K562 (cell line): ENCODE data around the gene PLCB4. TPM values are rescaled to one million over a fixed set of nuclear protein-coding genes. Genes with fewer than 3 reads are reported as not detected.

Experiments used
- ATAC-seq: fragments of 200-7000 bp; cut with Tn5 transposase; 3 replicates; pipeline ENCODE4 v1.9.1; 2020; ENCODE audit warnings: moderate library complexity
- BruUV-seq: library from RNA; stranded (reverse); fragments of 400-500 nt; replicated peaks from 2 replicates; lab custom pipeline; 2021; lab: Mats Ljungman, UMichigan
- CTCF ChIA-PET: fragments of 300-600 bp; formaldehyde crosslinking; extraction: SDS; loops from one replicate; lab custom pipeline; 2021; ENCODE audit warnings: low intra/inter-chr PET ratio; lab: Yijun Ruan, JAX
- POLR2A ChIA-PET: fragments of 300-600, 350-650 bp; sonication (Branson Sonifier 250); formaldehyde crosslinking; extraction: SDS; loops from one replicate; lab custom pipeline; 2021; ENCODE audit warnings: antibody characterized with exemption, inconsistent platforms; lab: Yijun Ruan, JAX
- DNase-seq, 4 experiments: peaks; one replicate each; pipeline versions ENCODE4 v3.0.0 to v3.0.0-alpha.2; 2011 to 2018; ENCODE audit warnings: low spot score in 3 of 4, mixed read lengths in 3 of 4; ENCODE audit errors: extremely low read depth in 1 of 4
- FAIRE-seq: peaks from 2 replicates; lab custom pipeline; 2011; peaks lifted over from hg19 to GRCh38; lab: Jason Lieb, UNC
- H2AFZ ChIP-seq: 2 replicates; pipeline ENCODE4 v1.6.0; 2011; ENCODE audit warnings: low read depth, low read length, control low read depth, inconsistent platforms
- H3K27ac ChIP-seq: fragments of 200-600 bp; 3 replicates; pipeline ENCODE4 v1.8.0; 2011; ENCODE audit warnings: low read depth, mild to moderate bottlenecking, control low read depth, inconsistent platforms, low read length, moderate library complexity, mixed read lengths; ENCODE audit errors: extremely low read depth
- H3K27me3 ChIP-seq, 2 experiments: fragments of 300-600 bp in 1 of 2; 2 replicates in 1 of 2; 3 replicates in 1 of 2; pipeline versions ENCODE4 v1.6.0 to v1.8.0; 2011; ENCODE audit warnings: inconsistent platforms in 2 of 2, low read length in 2 of 2, mild to moderate bottlenecking in 1 of 2, mixed read lengths in 1 of 2, moderate library complexity in 1 of 2; ENCODE audit not compliant: control insufficient read depth in 2 of 2, insufficient read depth in 2 of 2
- H3K36me3 ChIP-seq: fragments of 300-600 bp; 3 replicates; pipeline ENCODE4 v1.8.0; 2011; ENCODE audit warnings: mild to moderate bottlenecking, low read length, inconsistent platforms; ENCODE audit not compliant: control insufficient read depth, insufficient read depth
- H3K4me1 ChIP-seq, 2 experiments: fragments of 200-600 bp in 1 of 2; replicated peaks in 1 of 2; 2 replicates in 1 of 2; 3 replicates in 1 of 2; pipeline versions ENCODE4 v1.5.1 to v1.8.0; 2011; ENCODE audit warnings: inconsistent platforms in 2 of 2, low read length in 2 of 2, mild to moderate bottlenecking in 1 of 2, mixed read lengths in 1 of 2, moderate library complexity in 1 of 2; ENCODE audit not compliant: control insufficient read depth in 2 of 2, insufficient read depth in 2 of 2
- H3K4me2 ChIP-seq: 2 replicates; pipeline ENCODE4 v1.6.1; 2011; ENCODE audit warnings: low read length, control low read depth, inconsistent platforms, mixed read lengths; ENCODE audit not compliant: insufficient read depth
- H3K4me3 ChIP-seq: fragments of 200-600 bp; sonication (generic), shearing (Covaris generic); 2 replicates; pipeline ENCODE4 v1.5.1; 2016; ENCODE audit warnings: control low read depth, inconsistent platforms
- H3K79me2 ChIP-seq: fragments of 200-600 bp; 3 replicates; pipeline ENCODE4 v1.8.0; 2011; ENCODE audit warnings: low read length, inconsistent platforms; ENCODE audit not compliant: control insufficient read depth, insufficient read depth
- H3K9ac ChIP-seq, 2 experiments: 2 replicates each; pipeline versions ENCODE4 v1.6.0 to v1.6.1; 2011; ENCODE audit warnings: low read depth in 2 of 2, low read length in 2 of 2, control low read depth in 1 of 2, inconsistent platforms in 1 of 2, mild to moderate bottlenecking in 1 of 2, mixed read lengths in 1 of 2; ENCODE audit not compliant: insufficient read depth in 1 of 2
- H3K9me1 ChIP-seq: one replicate; pipeline ENCODE4 v1.6.0; 2011; ENCODE audit warnings: inconsistent platforms, mild to moderate bottlenecking, low read length, moderate library complexity; ENCODE audit not compliant: control insufficient read depth, insufficient read depth
- H3K9me3 ChIP-seq: replicated peaks from 2 replicates; pipeline ENCODE4 v1.5.1; 2011; ENCODE audit warnings: low read depth, low read length, inconsistent platforms; ENCODE audit not compliant: control insufficient read depth, insufficient read depth
- H4K20me1 ChIP-seq: replicated peaks from 2 replicates; pipeline ENCODE4 v1.6.1; 2011; ENCODE audit warnings: low read length, inconsistent platforms, mixed read lengths; ENCODE audit not compliant: control insufficient read depth, insufficient read depth
- ERF ChIP-seq: fragments of 450-650 bp; formaldehyde crosslinking; IDR thresholded peaks from 2 replicates; pipeline ENCODE4 v1.4.0; 2020; ENCODE audit warnings: mild to moderate bottlenecking, mixed read lengths
- GATA2 ChIP-seq: sonication (generic); formaldehyde crosslinking; IDR thresholded peaks from 2 replicates; pipeline ENCODE4 v1.4.0; 2020; ENCODE audit warnings: mild to moderate bottlenecking, missing genetic modification reagents
- ILF3 ChIP-seq: fragments of 450-650 bp; IDR thresholded peaks from 2 replicates; pipeline ENCODE4 v1.6.1; 2018; ENCODE audit warnings: antibody characterized with exemption, mild to moderate bottlenecking, moderate library complexity, borderline replicate concordance
- MEIS2 ChIP-seq: fragments of 450-650 bp; IDR thresholded peaks from 2 replicates; pipeline ENCODE4 v1.6.1; 2014; ENCODE audit warnings: mild to moderate bottlenecking; ENCODE audit not compliant: partially characterized antibody
- MTA1 ChIP-seq: fragments of 450-650 bp; IDR thresholded peaks from 2 replicates; pipeline ENCODE4 v1.6.1; 2017; ENCODE audit warnings: borderline replicate concordance
- NEUROD1 ChIP-seq: fragments of 150-350 bp; IDR thresholded peaks from 2 replicates; pipeline ENCODE4 v1.6.1; 2014; ENCODE audit warnings: borderline replicate concordance, low read length, low read depth; ENCODE audit not compliant: partially characterized antibody
- NFIC ChIP-seq: fragments of 450-650 bp; IDR thresholded peaks from 2 replicates; pipeline ENCODE4 v1.6.1; 2017; ENCODE audit warnings: mild to moderate bottlenecking, inconsistent platforms
- RBM22 ChIP-seq: fragments of 200-400 bp; formaldehyde crosslinking; IDR thresholded peaks from 2 replicates; pipeline ENCODE4 v1.6.1; 2018; ENCODE audit warnings: low read length, low read depth; ENCODE audit not compliant: poor library complexity, severe bottlenecking
- SAFB2 ChIP-seq: fragments of 200-400 bp; formaldehyde crosslinking; IDR thresholded peaks from 2 replicates; pipeline ENCODE4 v1.6.1; 2018; ENCODE audit warnings: borderline replicate concordance, low read length, low read depth, moderate library complexity; ENCODE audit not compliant: severe bottlenecking
- SETDB1 ChIP-seq: IDR thresholded peaks from one replicate; pipeline ENCODE4 v1.6.1; 2012; ENCODE audit warnings: low read length, control low read depth, inconsistent platforms
- SP2 ChIP-seq: IDR thresholded peaks from 2 replicates; pipeline ENCODE4 v1.6.1; 2011; ENCODE audit warnings: mild to moderate bottlenecking, low read depth, low read length, moderate library complexity; ENCODE audit not compliant: poor library complexity, severe bottlenecking; ENCODE audit errors: extremely low read depth
- U2AF2 ChIP-seq: fragments of 200-400 bp; formaldehyde crosslinking; optimal IDR thresholded peaks from 2 replicates; pipeline ENCODE3; 2017; ENCODE audit warnings: low read depth, mild to moderate bottlenecking, low read length
- ZBED1 ChIP-seq: IDR thresholded peaks from 2 replicates; pipeline ENCODE4 v1.6.1; 2014
- ZNF740 ChIP-seq, 3 experiments: fragments of 200-800 bp in 1 of 3; sonication (Bioruptor generic) in 1 of 3; sonication (generic) in 1 of 3; formaldehyde crosslinking in 1 of 3; IDR thresholded peaks; 2 replicates each; pipeline versions ENCODE4 v1.6.1 to v1.8.0; 2016 to 2022; ENCODE audit warnings: mild to moderate bottlenecking in 2 of 3, missing compliant biosample characterization in 2 of 3, missing genetic modification characterization in 2 of 3, missing genetic modification reagents in 1 of 3
- WGBS: fragments of 100-300 bp; shearing (Covaris generic); methylation state at CpG from one replicate; pipeline ENCODE4 v1.1.6; 2016; ENCODE audit warnings: low coverage, mixed read lengths; ENCODE audit not compliant: insufficient coverage; ENCODE audit errors: missing lambda C conversion rate; 5-methylcytosine and 5-hydroxymethylcytosine counted together
- in situ Hi-C: fragments of 300-500 bp; cut with MboI; formaldehyde crosslinking; loops from 4 replicates; pipeline ENCODE4 v1.15.0; 2018; ENCODE audit warnings: inconsistent platforms, mixed read lengths
- intact Hi-C: fragments of 100-400 bp; cut with micrococcal nuclease; formaldehyde crosslinking; loops from 2 replicates; pipeline ENCODE4 v1.14.2; 2022
- polyA plus RNA-seq, 8 experiments: library from polyadenylated mRNA; depleted of rRNA in 4 of 8; stranded (reverse) in 5 of 8; unstranded in 3 of 8; fragments of >200 nt; fragmentation: Nextera tagmentation in 2 of 8; fragmentation: Illumina TruSeq in 1 of 8; extraction: Ambion mirVana in 2 of 8; extraction: Trizol in 1 of 8; gene quantifications; 2 replicates each; pipeline versions ENCODE4 v1.2.1 to v1.2.3, GENCODE V29; 2011 to 2014; ENCODE audit warnings: inconsistent platforms in 1 of 8, missing spikeins in 1 of 8
- total RNA-seq, 7 experiments: library from RNA; depleted of rRNA in 6 of 7; stranded (reverse); fragments of >200 nt in 6 of 7; fragmentation: Illumina TruSeq in 2 of 7; extraction: Trizol in 2 of 7; gene quantifications; 2 replicates each; pipeline versions ENCODE4 v1.2.1 to v1.2.3, GENCODE V29; 2011 to 2021; ENCODE audit warnings: low replicate concordance in 1 of 7

Gene PLCB4
- total and polyA plus RNA-seq, 9 of the 15 experiments (the other 6 are each of a cell fraction or from before 2014, with no cell fraction given): 0.20 to 2.9 (median 0.52) TPM

- no peak for FAIRE-seq
- no peaks in the 10 kb centered on the region for H3K9me1 ChIP-seq
- no peaks in the 10 kb centered on the region for H3K27me3 ChIP-seq
- H3K79me2 ChIP-seq: no peaks in the 10 kb centered on the region
- 0% methylated on average over 2 of the region's 2 CpGs for whole genome bisulfite sequencing
- H3K4me2 ChIP-seq: no peak overlapping the region
- no peak for TF ChIP-seq ZNF740 (CRISPR knock-in tag; IDR thresholded peaks at IDR 0.05)
- no peak for TF ChIP-seq ZNF740 (tag; IDR thresholded peaks at IDR 0.05)
- no peak for TF ChIP-seq SAFB2
- TF ChIP-seq U2AF2: no peak
- no peak for TF ChIP-seq RBM22
- no peak for TF ChIP-seq SP2
- TF ChIP-seq ERF (CRISPR knock-in tag): no peak
- TF ChIP-seq SETDB1: no peak
- no peak for TF ChIP-seq ZBED1
- TF ChIP-seq MTA1: no peak
- TF ChIP-seq GATA2 (CRISPR knock-in tag): no peak
- TF ChIP-seq NEUROD1: no peak
- no peak for TF ChIP-seq MEIS2
- no peak for TF ChIP-seq ILF3
- TF ChIP-seq NFIC: no peak
- TF ChIP-seq, all 486 proteins: peak for 0
- Histone ChIP-seq H3K4me1 (no peaks in the 10 kb centered on the region), H3K9ac (no peak overlapping the region), H4K20me1 (no peaks in the 10 kb centered on the region), H2AFZ (no peak overlapping the region), H3K36me3 (no peaks in the 10 kb centered on the region), H3K9me3 (no peaks in the 10 kb centered on the region), H3K27ac (no peak overlapping the region), H3K4me3 (no peak overlapping the region)
- in situ Hi-C loops (no loop called here), intact Hi-C loops (no loop called here)
- ChIA-PET POLR2A (interaction anchor here (0.9 kb wide), 1 partner anchor 13 kb away, joined by 3 read pairs; no protein-coding TSS in a partner anchor), CTCF (no interaction called here)
- ATAC-seq (no peak), DNase-seq (no peak)
- BruUV-seq: no TSS peak
These were observed 391.6 kb downstream of the PLCB4 start for GRCh38 chr20:9460518-9460917.
